ENCODE results near the gene CMTM5.
"Not testable (repeated sequence)": the region's sequence is repeated elsewhere in the genome, so short reads cannot be mapped to it uniquely, and the experiment has no call there.

The CMTM5 gene

GRCh38 chr14:23421594-23421993 is 44.7 kb downstream of the CMTM5 start:
- H4K20me1 ChIP-seq = no peaks in the 10 kb centered on the region; a peak in 1 of 22 replicates
- no peak overlapping the region for H3K4me3 ChIP-seq
- peaks cover 0 to 3% (median 0%) of the 10 kb centered on the region in 11 experiments; a peak in 1 of 22 replicates for H3K27me3 ChIP-seq
- no peaks in the 10 kb centered on the region for H3K36me3 ChIP-seq
- H3K9me3 ChIP-seq (replicated peaks in 1 of 11) = no peaks in the 10 kb centered on the region
- no peak overlapping the region for H3K27ac ChIP-seq
- no peak for TF ChIP-seq Cebpa-rat (IDR thresholded peaks at IDR 0.05)
- H3K9ac ChIP-seq = no peak overlapping the region
- no peaks in the 10 kb centered on the region; a peak in 1 of 20 replicates for H3K4me1 ChIP-seq
- H3K4me2 ChIP-seq = peak overlapping the region in 1 of 11 experiments; percentile 15; a peak in 2 of 22 replicates

DNA sequence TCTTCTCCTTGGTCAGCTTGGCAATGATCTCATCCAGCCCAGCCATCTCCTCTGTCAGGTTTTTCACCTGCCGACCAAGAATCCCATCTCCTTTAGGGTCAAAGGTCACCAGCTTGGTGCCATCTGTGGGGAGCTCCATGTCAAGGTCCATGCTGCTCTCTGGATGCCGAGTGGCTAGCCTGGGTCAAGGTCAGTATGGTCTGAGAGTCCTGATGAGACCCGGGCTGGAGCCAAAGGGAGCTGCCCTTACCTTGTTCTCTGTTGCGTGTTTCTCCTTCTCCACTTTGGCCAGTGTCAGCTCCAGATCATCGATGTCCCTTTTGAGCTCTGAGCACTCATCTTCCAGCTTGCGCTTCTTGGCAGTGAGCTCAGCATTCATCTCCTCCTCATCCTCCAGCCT is 46.8 kb downstream of the CMTM5 start:
- no peak overlapping the region for H3K4me2 ChIP-seq
- no peak overlapping the region for H3K27ac ChIP-seq
- TF ChIP-seq Cebpa-rat (IDR thresholded peaks at IDR 0.05) = no peak
- H3K4me1 ChIP-seq = no peaks in the 10 kb centered on the region; a peak in 1 of 20 replicates
- H3K4me3 ChIP-seq = no peak overlapping the region
- no peak overlapping the region for H3K9ac ChIP-seq
- no peaks in the 10 kb centered on the region for H3K9me3 ChIP-seq (replicated peaks in 1 of 11)
- peaks cover 0 to 3% (median 0%) of the 10 kb centered on the region in 11 experiments; a peak in 1 of 22 replicates for H3K27me3 ChIP-seq
- no peaks in the 10 kb centered on the region for H3K36me3 ChIP-seq
- no peaks in the 10 kb centered on the region for H4K20me1 ChIP-seq

GRCh38 chr14:23425169-23425568 is 48.3 kb downstream of the CMTM5 start:
- H3K4me1 ChIP-seq = no peaks in the 10 kb centered on the region; a peak in 1 of 20 replicates
- H3K27me3 ChIP-seq = peaks cover 0 to 3% (median 0%) of the 10 kb centered on the region in 11 experiments; a peak in 1 of 22 replicates
- H3K9ac ChIP-seq = no peak overlapping the region
- no peaks in the 10 kb centered on the region for H3K36me3 ChIP-seq
- no peak for TF ChIP-seq Cebpa-rat (IDR thresholded peaks at IDR 0.05)
- no peaks in the 10 kb centered on the region for H3K9me3 ChIP-seq (replicated peaks in 1 of 11)
- no peak overlapping the region for H3K4me2 ChIP-seq
- no peak overlapping the region for H3K4me3 ChIP-seq
- H4K20me1 ChIP-seq = no peaks in the 10 kb centered on the region
- no peak overlapping the region for H3K27ac ChIP-seq

GRCh38 chr14:23425798-23426197 is 49.0 kb downstream of the CMTM5 start:
- not testable (repeated sequence) for H3K4me1 ChIP-seq; H4K20me1 ChIP-seq; H3K36me3 ChIP-seq; H3K27me3 ChIP-seq; H3K9ac ChIP-seq; H3K9me3 ChIP-seq (replicated peaks in 1 of 11); H3K4me2 ChIP-seq; H3K4me3 ChIP-seq; H3K27ac ChIP-seq

GRCh38 chr14:23428686-23429495 is 52.0 kb downstream of the CMTM5 start:
- no peak overlapping the region for H3K9ac ChIP-seq
- no peaks in the 10 kb centered on the region; a peak in 1 of 22 replicates for H4K20me1 ChIP-seq
- no peak overlapping the region for H3K4me3 ChIP-seq
- no peaks in the 10 kb centered on the region for H3K9me3 ChIP-seq (replicated peaks in 1 of 11)
- H3K36me3 ChIP-seq = no peaks in the 10 kb centered on the region
- no peak overlapping the region for H3K4me2 ChIP-seq
- H3K27me3 ChIP-seq = no peaks in the 10 kb centered on the region
- H3K4me1 ChIP-seq = 0 out of 20 replicates have a peak, but pooled peaks cover 0 to 5% (median 0%) of the 10 kb centered on the region in 10 experiments
- H3K27ac ChIP-seq = no peak overlapping the region
- TF ChIP-seq Cebpa-rat (IDR thresholded peaks at IDR 0.05) = no peak
